RWPE2 (cell line): ENCODE data around the gene FBP2.
"Not testable (repeated sequence)": the region's sequence is repeated elsewhere in the genome, so short reads cannot be mapped to it uniquely, and the experiment has no call there.

Experiments used
- ATAC-seq: fragments of 200-7000 bp; cut with Tn5 transposase; 3 replicates; pipeline ENCODE4 v1.9.1; 2021; ENCODE audit warnings: low read depth
- DNase-seq: peaks from one replicate; pipeline ENCODE4 v3.0.0-alpha.2; 2020; ENCODE audit warnings: low spot score
- H3K27ac ChIP-seq: fragments of 450-650 bp; 2 replicates; pipeline ENCODE4 v1.5.1; 2017; ENCODE audit warnings: mild to moderate bottlenecking; ENCODE audit not compliant: poor library complexity, severe bottlenecking
- H3K27me3 ChIP-seq: fragments of 250-450 bp; sonication (Bioruptor Pico); 2 replicates; pipeline ENCODE4 v1.5.1; 2021; ENCODE audit warnings: mild to moderate bottlenecking, moderate library complexity; ENCODE audit not compliant: insufficient read depth, poor library complexity, severe bottlenecking
- H3K36me3 ChIP-seq: fragments of 250-450 bp; sonication (Bioruptor Pico); 2 replicates; pipeline ENCODE4 v1.5.1; 2020; ENCODE audit warnings: low read depth, mild to moderate bottlenecking, moderate library complexity
- H3K4me1 ChIP-seq: fragments of 250-450 bp; sonication (Bioruptor Pico); 2 replicates; pipeline ENCODE4 v1.5.1; 2021; ENCODE audit warnings: mild to moderate bottlenecking, moderate library complexity; ENCODE audit not compliant: insufficient read depth, poor library complexity, severe bottlenecking
- H3K4me3 ChIP-seq: fragments of 250-450 bp; sonication (Bioruptor Pico); 2 replicates; pipeline ENCODE4 v1.5.1; 2021; ENCODE audit warnings: mild to moderate bottlenecking, moderate library complexity; ENCODE audit not compliant: severe bottlenecking
- H3K9me3 ChIP-seq: fragments of 250-450 bp; sonication (Bioruptor Pico); 2 replicates; pipeline ENCODE4 v1.5.1; 2021; ENCODE audit warnings: mild to moderate bottlenecking, moderate library complexity; ENCODE audit not compliant: severe bottlenecking
- CTCF ChIP-seq: fragments of 450-650 bp; IDR thresholded peaks from one replicate; pipeline ENCODE4 v1.5.1; 2017; ENCODE audit warnings: mild to moderate bottlenecking, moderate library complexity; ENCODE audit not compliant: poor library complexity, severe bottlenecking

Gene FBP2

DNA sequence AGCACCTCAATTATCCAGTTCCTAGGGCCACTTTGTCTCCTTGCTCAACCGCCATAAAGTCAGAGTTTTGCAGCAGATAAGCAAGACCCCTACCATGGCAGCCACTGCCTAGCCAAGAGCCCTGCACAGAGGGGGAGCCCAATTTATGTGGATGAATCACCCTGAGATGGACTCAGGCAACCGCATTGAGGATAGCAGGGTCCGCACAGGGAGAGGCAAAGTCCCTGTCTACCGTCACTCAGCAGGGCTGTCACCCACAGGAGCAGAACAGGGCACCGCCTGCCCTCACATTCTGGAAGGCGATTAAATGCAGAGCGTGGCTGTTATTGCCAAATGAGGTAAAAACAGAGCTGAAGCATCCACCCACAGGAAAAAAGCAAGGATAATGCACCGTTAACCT lies 1.7 kb downstream of the FBP2 start:
- Histone ChIP-seq H3K27ac (no peak overlapping the region), H3K36me3 (no peaks in the 10 kb centered on the region), H3K4me3 (no peak overlapping the region), H3K27me3 (no peaks in the 10 kb centered on the region), H3K4me1 (no peaks in the 10 kb centered on the region), H3K9me3 (no peaks in the 10 kb centered on the region)
- ATAC-seq (no peak), DNase-seq (no peak)
- no peak for TF ChIP-seq CTCF

- not testable (repeated sequence) for H3K27ac ChIP-seq, DNase-seq, H3K9me3 ChIP-seq, H3K4me3 ChIP-seq, ATAC-seq, H3K36me3 ChIP-seq, H3K27me3 ChIP-seq, H3K4me1 ChIP-seq
Measured at GRCh38 chr9:94591046-94591545, 2.5 kb downstream of the FBP2 start.

DNA sequence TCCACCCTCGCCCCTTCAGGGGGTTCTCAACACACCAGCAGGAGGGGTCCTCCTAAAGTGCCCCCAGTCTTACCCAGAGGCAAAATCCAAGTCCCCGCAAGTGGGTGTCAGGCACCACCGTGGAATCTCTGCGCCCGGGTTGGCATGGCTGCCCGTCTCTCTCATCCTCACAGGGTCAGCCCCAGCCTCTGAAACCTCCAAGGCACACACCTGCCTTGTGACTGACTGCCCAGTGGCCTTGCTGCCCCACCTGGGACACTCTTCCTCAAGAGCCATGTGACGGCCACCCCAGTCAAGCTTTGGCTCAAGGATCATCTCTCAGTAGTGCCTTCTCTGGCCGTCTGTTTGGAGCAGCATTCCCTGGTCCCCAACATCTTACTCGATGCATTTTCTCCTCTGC lies 4.9 kb downstream of the FBP2 start:
- ATAC-seq: no peak

GRCh38 chr9:94586814-94587213 lies 6.8 kb downstream of the FBP2 start:
- Histone ChIP-seq H3K27ac (no peak overlapping the region), H3K27me3 (no peaks in the 10 kb centered on the region), H3K9me3 (no peaks in the 10 kb centered on the region), H3K4me1 (peaks cover 6% of the 10 kb centered on the region), H3K36me3 (no peaks in the 10 kb centered on the region), H3K4me3 (no peak overlapping the region)
- DNase-seq (no peak), ATAC-seq (peak; percentile 49; the same call in 1 of the 3 replicates)
- TF ChIP-seq CTCF: no peak

More for the DNA sequence above, 4.9 kb downstream of the FBP2 start:
- Histone ChIP-seq H3K4me3 (no peak overlapping the region), H3K4me1 (peaks cover 6% of the 10 kb centered on the region), H3K36me3 (no peaks in the 10 kb centered on the region), H3K27ac (no peak overlapping the region), H3K27me3 (no peaks in the 10 kb centered on the region), H3K9me3 (no peaks in the 10 kb centered on the region)
- DNase-seq: no peak
- no peak for TF ChIP-seq CTCF

DNA sequence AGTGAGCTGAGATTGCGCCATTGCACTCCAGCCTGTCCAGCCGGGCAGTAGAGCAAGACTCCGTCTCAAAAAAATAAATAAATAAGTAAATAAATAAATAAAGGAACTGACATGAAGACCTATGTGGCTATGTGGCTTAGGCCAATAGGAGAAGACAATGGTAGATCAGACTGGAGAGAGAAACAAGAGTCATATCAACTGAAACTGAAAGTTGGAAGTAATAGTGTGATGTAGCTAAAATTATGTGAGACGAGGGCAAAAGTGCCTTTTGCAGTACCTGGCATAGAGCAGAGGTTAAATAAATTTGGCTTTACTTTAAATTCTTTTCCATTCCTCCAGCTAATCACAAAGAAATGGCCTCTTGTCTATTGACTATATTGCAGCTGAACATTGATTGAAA lies 7.3 kb downstream of the FBP2 start:
- no peaks in the 10 kb centered on the region for H3K27me3 ChIP-seq
- no peak overlapping the region for H3K27ac ChIP-seq
- ATAC-seq (no peak), DNase-seq (no peak)
- H3K4me1 ChIP-seq: peaks cover 10% of the 10 kb centered on the region
- H3K36me3 ChIP-seq: no peaks in the 10 kb centered on the region
- H3K4me3 ChIP-seq: no peak overlapping the region
- H3K9me3 ChIP-seq: no peaks in the 10 kb centered on the region
- no peak for TF ChIP-seq CTCF
